Neural progenitor cell (in vitro differentiated cells): ENCODE measurements around the gene MTFR1L. TPM values are rescaled to one million over a fixed set of nuclear protein-coding genes. Genes with fewer than 3 reads are reported as not detected.

Source experiments
- DNase-seq: peaks from one replicate; pipeline ENCODE4 v3.0.0-alpha.2; 2016; ENCODE audit warnings: low spot score
- H2AFZ ChIP-seq: fragments of 200-600 bp; sonication (generic); replicated peaks from 2 replicates; pipeline ENCODE4 v1.6.1; 2016; ENCODE audit warnings: antibody characterized with exemption
- H3F3A ChIP-seq: fragments of 200-600 bp; sonication (generic); 2 replicates; pipeline ENCODE4 v1.6.1; 2016; ENCODE audit warnings: antibody characterized with exemption, low read depth
- H3K27ac ChIP-seq: fragments of 200-600 bp; sonication (generic); 2 replicates; pipeline ENCODE4 v1.5.1; 2016; ENCODE audit warnings: mild to moderate bottlenecking
- H3K27me3 ChIP-seq: fragments of 200-600 bp; sonication (generic); 2 replicates; pipeline ENCODE4 v1.6.1; 2016; ENCODE audit warnings: mild to moderate bottlenecking, moderate library complexity
- H3K36me3 ChIP-seq: fragments of 200-600 bp; sonication (generic); 2 replicates; pipeline ENCODE4 v1.5.1; 2016
- H3K4me1 ChIP-seq: fragments of 200-600 bp; sonication (generic); 2 replicates; pipeline ENCODE4 v1.6.1; 2016; ENCODE audit warnings: mixed run types
- H3K4me2 ChIP-seq: fragments of 200-600 bp; sonication (generic); 2 replicates; pipeline ENCODE4 v1.6.1; 2016
- H3K4me3 ChIP-seq: fragments of 200-600 bp; sonication (generic); 2 replicates; pipeline ENCODE4 v1.5.1; 2016
- H3K79me2 ChIP-seq: fragments of 200-600 bp; sonication (generic); 2 replicates; pipeline ENCODE4 v1.6.1; 2016; ENCODE audit warnings: low read depth
- H3K9ac ChIP-seq: fragments of 200-600 bp; sonication (generic); 2 replicates; pipeline ENCODE4 v1.6.1; 2016
- H3K9me3 ChIP-seq: fragments of 200-600 bp; sonication (generic); 2 replicates; pipeline ENCODE4 v1.5.1; 2016; ENCODE audit warnings: low read depth
- H4K20me1 ChIP-seq: fragments of 200-600 bp; sonication (generic); 2 replicates; pipeline ENCODE4 v1.6.1; 2016; ENCODE audit warnings: low read depth
- H3K27ac Mint-ChIP-seq: 3 replicates; pipeline ENCODE4 v1.8.0; 2021; ENCODE audit warnings: mixed read lengths
- H3K27me3 Mint-ChIP-seq: 2 replicates; pipeline ENCODE4 v1.8.0; 2022; ENCODE audit warnings: low read depth, mild to moderate bottlenecking, inconsistent platforms, moderate library complexity, mixed read lengths; ENCODE audit not compliant: insufficient read depth
- H3K36me3 Mint-ChIP-seq: 3 replicates; pipeline ENCODE4 v1.8.0; 2021; ENCODE audit warnings: mixed read lengths
- H3K4me1 Mint-ChIP-seq: 3 replicates; pipeline ENCODE4 v1.8.0; 2021; ENCODE audit warnings: mixed read lengths
- H3K4me3 Mint-ChIP-seq: 3 replicates; pipeline ENCODE4 v1.8.0; 2021; ENCODE audit warnings: mild to moderate bottlenecking, moderate library complexity, mixed read lengths
- H3K9me3 Mint-ChIP-seq: 3 replicates; pipeline ENCODE4 v1.8.0; 2020; ENCODE audit warnings: mixed read lengths
- CTCF ChIP-seq: fragments of 200-600 bp; sonication (generic); IDR thresholded peaks from 2 replicates; pipeline ENCODE4 v1.5.1; 2017; ENCODE audit warnings: antibody characterized with exemption, mild to moderate bottlenecking
- EZH2 ChIP-seq: fragments of 200-600 bp; sonication (generic); IDR thresholded peaks from 2 replicates; pipeline ENCODE4 v1.6.1; 2017; ENCODE audit warnings: antibody characterized with exemption, mild to moderate bottlenecking, moderate library complexity
- EZH2phosphoT487 ChIP-seq: fragments of 200-600 bp; sonication (generic); IDR thresholded peaks from 2 replicates; pipeline ENCODE4 v1.6.1; 2017; ENCODE audit warnings: antibody characterized with exemption
- total RNA-seq: library from RNA; depleted of rRNA; stranded (reverse); fragments of >200 nt; gene quantifications from 2 replicates; pipeline ENCODE4 v1.2.3, GENCODE V29; 2015; ENCODE audit warnings: low replicate concordance

Gene MTFR1L
- total RNA-seq, 1 donor from 2014 or later: 20.7 TPM

DNA sequence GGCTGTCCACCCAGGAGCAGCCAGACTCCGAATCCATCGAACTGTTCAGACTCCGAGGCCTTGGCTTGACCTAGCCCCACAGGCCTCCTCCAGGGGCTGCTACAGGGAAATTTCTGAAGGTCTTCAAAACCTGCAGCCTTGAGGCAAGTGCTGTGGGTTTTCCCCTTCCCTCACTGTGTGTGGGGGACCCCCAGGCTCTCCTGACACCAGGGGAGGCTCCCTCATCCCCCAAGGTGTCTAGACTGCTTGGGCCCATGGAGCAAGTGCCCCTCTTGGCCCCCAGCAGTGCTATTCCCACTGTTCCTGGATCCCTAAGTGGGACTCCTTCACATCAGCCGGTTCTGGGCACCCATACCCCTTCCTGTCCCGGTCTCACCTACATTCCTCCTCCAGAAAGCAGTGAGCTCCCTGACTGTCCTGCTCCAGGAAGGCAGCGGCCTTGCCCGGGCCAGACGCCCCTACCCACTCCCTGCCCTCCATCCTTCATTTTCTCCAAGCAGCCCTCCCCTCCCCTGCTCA is 54.9 kb downstream of the MTFR1L start:
- Histone ChIP-seq H3K36me3 (no peaks in the 10 kb centered on the region), H3K4me1 (peaks cover 13% of the 10 kb centered on the region), H3K4me2 (peak overlapping the region; percentile 81), H3K9ac (no peak overlapping the region), H3K27me3 (peaks cover 28% of the 10 kb centered on the region), H3K27ac (no peak overlapping the region), H3F3A (peaks cover 37% of the 10 kb centered on the region), H3K79me2 (no peaks in the 10 kb centered on the region), H2AFZ (peak overlapping the region; percentile 96), H3K4me3 (peak overlapping the region; percentile 54), H3K9me3 (no peaks in the 10 kb centered on the region), H4K20me1 (peaks cover 8% of the 10 kb centered on the region)
- H3K9me3 Mint-ChIP-seq: no peaks in the 10 kb centered on the region
- peaks cover 17% of the 10 kb centered on the region for H3K27me3 Mint-ChIP-seq
- H3K4me1 Mint-ChIP-seq: peaks cover 28% of the 10 kb centered on the region
- H3K4me3 Mint-ChIP-seq: peak overlapping the region; percentile 88
- no peaks in the 10 kb centered on the region for H3K36me3 Mint-ChIP-seq
- no peak for DNase-seq
- TF ChIP-seq EZH2phosphoT487: no peak
- no peak for TF ChIP-seq EZH2
- TF ChIP-seq CTCF: no peak
- peak overlapping the region; percentile 63 for H3K27ac Mint-ChIP-seq

DNA sequence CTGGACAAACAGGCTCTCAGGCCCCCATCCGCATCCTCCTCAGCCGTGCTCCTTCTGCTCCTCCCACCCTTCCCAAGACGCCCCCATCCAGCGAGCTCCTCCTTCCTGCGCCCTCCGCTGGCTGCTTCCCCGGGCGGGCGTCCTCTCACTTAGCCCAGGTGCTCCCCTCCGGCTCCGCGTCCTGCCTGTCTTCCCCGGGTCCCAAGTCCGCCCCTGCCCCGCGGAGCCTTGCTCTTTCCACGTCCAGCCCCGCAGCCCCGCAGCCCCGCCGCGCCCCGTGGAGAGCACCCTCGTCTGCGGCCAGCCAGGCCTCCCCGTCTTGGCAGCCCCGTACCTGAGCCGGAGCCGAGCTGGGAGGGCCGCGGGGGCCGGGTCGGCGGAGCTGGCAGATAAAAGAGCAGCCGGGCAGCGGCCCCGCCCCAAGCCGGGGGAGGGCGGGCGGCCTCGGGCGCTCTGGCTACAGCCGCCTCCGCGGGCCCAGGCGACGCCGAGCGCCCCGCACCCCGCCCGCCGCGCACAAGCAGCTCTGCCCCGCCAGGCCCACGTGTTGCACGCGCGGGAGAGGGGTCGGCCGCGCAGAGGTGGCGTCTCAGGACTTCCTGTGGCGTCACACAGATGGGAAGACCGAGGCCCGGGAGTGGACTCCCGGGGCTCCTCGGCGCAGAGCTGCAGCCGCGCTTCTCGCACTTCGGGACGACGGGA is 55.6 kb downstream of the MTFR1L start, which contains the start of gene PAQR7:
Gene PAQR7 (minus strand): TSS at position 555 of the 702 bp plus-strand sequence. CDS start 11,869 bp downstream, outside the sequence.
- H3K27ac ChIP-seq: no peak within 1 kb of the TSS

GRCh38 chr1:25875856-25876692 is 56.3 kb downstream of the MTFR1L start:
- H3K9ac ChIP-seq: no peak overlapping the region
- peak overlapping the region; percentile 95 for H3K27ac Mint-ChIP-seq
- no peaks in the 10 kb centered on the region for H3K36me3 Mint-ChIP-seq
- peaks cover 28% of the 10 kb centered on the region for H3K27me3 ChIP-seq
- H3K9me3 ChIP-seq: no peaks in the 10 kb centered on the region
- peak overlapping the region; percentile 96 for H2AFZ ChIP-seq
- peaks cover 27% of the 10 kb centered on the region for H3F3A ChIP-seq
- peak overlapping the region; percentile 85 for H3K4me3 Mint-ChIP-seq
- H3K4me1 ChIP-seq: peaks cover 2% of the 10 kb centered on the region
- H3K4me3 ChIP-seq: peak overlapping the region; percentile 54
- peaks cover 22% of the 10 kb centered on the region for H3K4me1 Mint-ChIP-seq
- DNase-seq: peak; percentile 85
- H3K27me3 Mint-ChIP-seq: peaks cover 17% of the 10 kb centered on the region
- no peaks in the 10 kb centered on the region for H3K79me2 ChIP-seq
- peak; percentile 43 for TF ChIP-seq EZH2phosphoT487
- TF ChIP-seq CTCF: no peak
- TF ChIP-seq EZH2: peak; percentile 20
- H3K9me3 Mint-ChIP-seq: no peaks in the 10 kb centered on the region
- H3K4me2 ChIP-seq: peak overlapping the region; percentile 81
- H3K36me3 ChIP-seq: no peaks in the 10 kb centered on the region
- H4K20me1 ChIP-seq: no peaks in the 10 kb centered on the region
- H3K27ac ChIP-seq: no peak overlapping the region

More for the DNA sequence above, 55.6 kb downstream of the MTFR1L start, which contains the start of gene PAQR7:
- H3K36me3 Mint-ChIP-seq: no peaks in the 10 kb centered on the region
- DNase-seq: peak; percentile 87
- H3K9me3 Mint-ChIP-seq: no peaks in the 10 kb centered on the region
- peaks cover 31% of the 10 kb centered on the region for H3F3A ChIP-seq
- no peaks in the 10 kb centered on the region for H3K79me2 ChIP-seq
- peak; percentile 23 for TF ChIP-seq CTCF
- peak; percentile 51 for TF ChIP-seq EZH2
- TF ChIP-seq EZH2phosphoT487: peak; percentile 33
- H4K20me1 ChIP-seq: peaks cover 2% of the 10 kb centered on the region
- peaks cover 7% of the 10 kb centered on the region for H3K4me1 ChIP-seq
- no peaks in the 10 kb centered on the region for H3K36me3 ChIP-seq
- peak within 1 kb of the TSS; percentile 81 for H3K4me2 ChIP-seq
- no peak within 1 kb of the TSS for H3K9ac ChIP-seq
- peaks cover 17% of the 10 kb centered on the region for H3K27me3 Mint-ChIP-seq
- H2AFZ ChIP-seq: peak within 1 kb of the TSS; percentile 96
- H3K27ac Mint-ChIP-seq: peak within 1 kb of the TSS; percentile 95
- no peaks in the 10 kb centered on the region for H3K9me3 ChIP-seq
- H3K4me3 Mint-ChIP-seq: peak within 1 kb of the TSS; percentile 88
- peaks cover 28% of the 10 kb centered on the region for H3K27me3 ChIP-seq
- H3K4me3 ChIP-seq: peak within 1 kb of the TSS; percentile 54
- peaks cover 25% of the 10 kb centered on the region for H3K4me1 Mint-ChIP-seq
